ENCODE results near the gene ARL15. TPM values are rescaled to one million over a fixed set of nuclear protein-coding genes. Genes with fewer than 3 reads are reported as not detected.

ARL15 gene
- total RNA-seq, 6 donors from 2014 or later = 6.7 to 36.4 (median 20.7) TPM

GRCh38 chr5:53922508-53923498, 387.6 kb downstream of the ARL15 start:
- TF ChIP-seq, protein P1, sequence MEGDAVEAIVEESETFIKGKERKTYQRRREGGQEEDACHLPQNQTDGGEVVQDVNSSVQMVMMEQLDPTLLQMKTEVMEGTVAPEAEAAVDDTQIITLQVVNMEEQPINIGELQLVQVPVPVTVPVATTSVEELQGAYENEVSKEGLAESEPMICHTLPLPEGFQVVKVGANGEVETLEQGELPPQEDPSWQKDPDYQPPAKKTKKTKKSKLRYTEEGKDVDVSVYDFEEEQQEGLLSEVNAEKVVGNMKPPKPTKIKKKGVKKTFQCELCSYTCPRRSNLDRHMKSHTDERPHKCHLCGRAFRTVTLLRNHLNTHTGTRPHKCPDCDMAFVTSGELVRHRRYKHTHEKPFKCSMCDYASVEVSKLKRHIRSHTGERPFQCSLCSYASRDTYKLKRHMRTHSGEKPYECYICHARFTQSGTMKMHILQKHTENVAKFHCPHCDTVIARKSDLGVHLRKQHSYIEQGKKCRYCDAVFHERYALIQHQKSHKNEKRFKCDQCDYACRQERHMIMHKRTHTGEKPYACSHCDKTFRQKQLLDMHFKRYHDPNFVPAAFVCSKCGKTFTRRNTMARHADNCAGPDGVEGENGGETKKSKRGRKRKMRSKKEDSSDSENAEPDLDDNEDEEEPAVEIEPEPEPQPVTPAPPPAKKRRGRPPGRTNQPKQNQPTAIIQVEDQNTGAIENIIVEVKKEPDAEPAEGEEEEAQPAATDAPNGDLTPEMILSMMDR (IDR thresholded peaks at IDR 0.05) = no peak
- no peak for TF ChIP-seq POLR2A (IDR thresholded peaks at IDR 0.05)
- Histone ChIP-seq H3K9me3 (no peaks in the 10 kb centered on the region), H3K27me3 (no peaks in the 10 kb centered on the region), H3K4me1 (no peaks in the 10 kb centered on the region), H3K4me3 (no peak overlapping the region), H3K27ac (no peak overlapping the region), H3K36me3 (no peaks in the 10 kb centered on the region)
- DNase-seq = no peak
- ATAC-seq (ENCODE audit: low FRiP score in 2 of 2) = no peak
- 86 to 87% methylated on average over 8 of the region's 8 CpGs for WGBS, 2 donors

- DNase-seq (no peak), ATAC-seq (ENCODE audit: low FRiP score in 2 of 2) (no peak)
- H3K9me3 ChIP-seq = no peaks in the 10 kb centered on the region
- H3K36me3 ChIP-seq = no peaks in the 10 kb centered on the region
- 86 to 90% methylated on average over 3 of the region's 3 CpGs for WGBS, 2 donors
- H3K4me3 ChIP-seq = no peak overlapping the region
- no peaks in the 10 kb centered on the region for H3K27me3 ChIP-seq
- TF ChIP-seq, protein P1 (IDR thresholded peaks at IDR 0.05) = no peak
- TF ChIP-seq POLR2AphosphoS5 (IDR thresholded peaks at IDR 0.05) (no peak), POLR2A (IDR thresholded peaks at IDR 0.05) (no peak), EP300 (IDR thresholded peaks at IDR 0.05) (no peak)
- no peak overlapping the region for H3K27ac ChIP-seq
- H3K4me1 ChIP-seq = no peaks in the 10 kb centered on the region
Measured at GRCh38 chr5:53917826-53918225, 392.5 kb downstream of the ARL15 start.

DNA sequence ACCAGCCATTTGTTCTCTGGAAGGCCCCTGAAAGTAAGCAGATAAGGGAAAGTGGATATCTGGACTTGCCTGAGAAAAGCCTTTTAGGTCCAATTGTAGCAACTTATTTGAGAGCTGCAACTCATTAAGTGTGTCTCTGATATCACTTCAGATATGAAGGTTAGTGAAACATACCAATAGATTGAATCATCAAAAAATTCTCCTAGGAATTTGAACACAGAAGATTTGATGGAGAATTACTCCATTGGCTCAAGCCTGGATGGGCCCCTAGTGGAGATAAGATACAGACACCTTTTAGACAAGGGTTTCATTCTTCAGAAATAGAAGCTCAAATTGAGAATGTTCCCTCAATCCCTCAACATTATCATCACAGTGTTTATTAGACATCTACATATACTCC, 393.3 kb downstream of the ARL15 start:
- Histone ChIP-seq H3K9me3 (no peaks in the 10 kb centered on the region), H3K27me3 (no peaks in the 10 kb centered on the region), H3K4me3 (no peak overlapping the region), H3K27ac (no peak overlapping the region), H3K4me1 (no peaks in the 10 kb centered on the region), H3K36me3 (no peaks in the 10 kb centered on the region)
- DNase-seq (no peak), ATAC-seq (ENCODE audit: low FRiP score in 2 of 2) (no peak)
- TF ChIP-seq, protein P1 (IDR thresholded peaks at IDR 0.05) = no peak
- no peak for TF ChIP-seq EP300 (IDR thresholded peaks at IDR 0.05)
- TF ChIP-seq POLR2AphosphoS5 (IDR thresholded peaks at IDR 0.05) = no peak
- no peak for TF ChIP-seq POLR2A (IDR thresholded peaks at IDR 0.05)

GRCh38 chr5:53915120-53915519, 395.3 kb downstream of the ARL15 start:
- H3K4me1 ChIP-seq = no peaks in the 10 kb centered on the region
- H3K9me3 ChIP-seq = no peaks in the 10 kb centered on the region
- ATAC-seq (ENCODE audit: low FRiP score in 2 of 2) = no peak
- no peak for DNase-seq
- H3K4me3 ChIP-seq = no peak overlapping the region
- no peaks in the 10 kb centered on the region for H3K27me3 ChIP-seq
- no peak overlapping the region for H3K27ac ChIP-seq
- H3K36me3 ChIP-seq = no peaks in the 10 kb centered on the region
- WGBS, 2 donors = 89 to 96% methylated on average over 1 of the region's 1 CpG
- no peak for TF ChIP-seq EP300 (IDR thresholded peaks at IDR 0.05)
- TF ChIP-seq, protein P1 (IDR thresholded peaks at IDR 0.05) = no peak
- TF ChIP-seq POLR2A (IDR thresholded peaks at IDR 0.05) = no peak
- TF ChIP-seq POLR2AphosphoS5 (IDR thresholded peaks at IDR 0.05) = no peak

GRCh38 chr5:53913941-53914340, 396.4 kb downstream of the ARL15 start:
- 63 to 68% methylated on average over 1 of the region's 1 CpG for WGBS, 2 donors
- Histone ChIP-seq H3K27me3 (no peaks in the 10 kb centered on the region), H3K27ac (no peak overlapping the region), H3K4me1 (no peaks in the 10 kb centered on the region), H3K4me3 (no peak overlapping the region), H3K36me3 (no peaks in the 10 kb centered on the region), H3K9me3 (no peaks in the 10 kb centered on the region)
- no peak for TF ChIP-seq POLR2A (IDR thresholded peaks at IDR 0.05)
- no peak for TF ChIP-seq POLR2AphosphoS5 (IDR thresholded peaks at IDR 0.05)
- TF ChIP-seq, protein P1 (IDR thresholded peaks at IDR 0.05) = no peak
- no peak for TF ChIP-seq EP300 (IDR thresholded peaks at IDR 0.05)
- DNase-seq = no peak
- ATAC-seq (ENCODE audit: low FRiP score in 2 of 2) = no peak

Measured in upper lobe of left lung (tissue), 6 donors.